ENCODE data around the gene GBA3. TPM values are rescaled to one million over a fixed set of nuclear protein-coding genes. Genes with fewer than 3 reads are reported as not detected.

GBA3 gene
- total RNA-seq, 1 experiment from 2014 or later = 0.09 TPM

GRCh38 chr4:22721204-22721603, 28.5 kb downstream of the GBA3 start:
- peaks cover 3% of the 10 kb centered on the region; the same call in 1 of the 2 replicates for H3K4me1 Mint-ChIP-seq
- ATAC-seq = no peak
- CTCF ChIA-PET = no interaction called here

GRCh38 chr4:22730021-22730420, 37.3 kb downstream of the GBA3 start:
- ChIA-PET CTCF (no interaction called here), POLR2A (no interaction called here)
- ATAC-seq = no peak
- TF ChIP-seq AFF4 (CRISPR knock-in tag; IDR thresholded peaks at IDR 0.05; ENCODE audit: borderline replicate concordance) = no peak
- no peak for TF ChIP-seq USF2 (CRISPR knock-in tag; IDR thresholded peaks at IDR 0.05)
- no peak for TF ChIP-seq HMGA2 (CRISPR knock-in tag; IDR thresholded peaks at IDR 0.05)
- no peak for TF ChIP-seq ZNF138 (CRISPR knock-in tag; conservative IDR thresholded peaks at IDR 0.05)
- TF ChIP-seq GABPB1 (CRISPR knock-in tag; IDR thresholded peaks at IDR 0.05) = no peak
- no peak for TF ChIP-seq CBFB (CRISPR knock-in tag; IDR thresholded peaks at IDR 0.05; ENCODE audit: low read depth)
- no peak for TF ChIP-seq ZNF219 (CRISPR knock-in tag; IDR thresholded peaks at IDR 0.05; ENCODE audit: borderline replicate concordance)
- no peak for TF ChIP-seq JUN (CRISPR knock-in tag; IDR thresholded peaks at IDR 0.05)
- TF ChIP-seq NFE2L1 (CRISPR knock-in tag; IDR thresholded peaks at IDR 0.05) = no peak
- no peak for TF ChIP-seq NFYB (CRISPR knock-in tag; conservative IDR thresholded peaks at IDR 0.05; ENCODE audit: low read depth)
- TF ChIP-seq ETV6 (CRISPR knock-in tag; IDR thresholded peaks at IDR 0.05) = no peak
- TF ChIP-seq MLX (CRISPR knock-in tag; IDR thresholded peaks at IDR 0.05) = no peak
- no peak for DNase-seq (ENCODE audit: low spot score)
- H3K4me1 Mint-ChIP-seq = peaks cover 11% of the 10 kb centered on the region
- no peaks in the 10 kb centered on the region for H3K27me3 Mint-ChIP-seq (ENCODE audit: low read depth)
- H3K9me3 Mint-ChIP-seq = peaks cover 6% of the 10 kb centered on the region
- H3K36me3 Mint-ChIP-seq = no peaks in the 10 kb centered on the region
- no peak overlapping the region for H3K4me3 Mint-ChIP-seq
- H3K27ac Mint-ChIP-seq = no peak overlapping the region

More at GRCh38 chr4:22721204-22721603, 28.5 kb downstream of the GBA3 start:
- Mint-ChIP-seq H3K9me3 (peaks cover 14% of the 10 kb centered on the region), H3K36me3 (no peaks in the 10 kb centered on the region), H3K4me3 (no peak overlapping the region), H3K27me3 (ENCODE audit: low read depth) (no peaks in the 10 kb centered on the region), H3K27ac (no peak overlapping the region)
- TF ChIP-seq MXD4 (CRISPR knock-in tag; IDR thresholded peaks at IDR 0.05; ENCODE audit: borderline replicate concordance) (no peak), HMGXB4 (CRISPR knock-in tag; IDR thresholded peaks at IDR 0.05) (no peak), JUN (CRISPR knock-in tag; IDR thresholded peaks at IDR 0.05) (no peak), ATF3 (CRISPR knock-in tag; conservative IDR thresholded peaks at IDR 0.05) (no peak), ZNF263 (CRISPR knock-in tag; IDR thresholded peaks at IDR 0.05; ENCODE audit: low read depth) (no peak), TP53 (CRISPR knock-in tag; IDR thresholded peaks at IDR 0.05) (no peak), NR3C1 (CRISPR knock-in tag; conservative IDR thresholded peaks at IDR 0.05; ENCODE audit: low read depth) (no peak), ZNF396 (CRISPR knock-in tag; IDR thresholded peaks at IDR 0.05; ENCODE audit: borderline replicate concordance) (no peak), E2F1 (CRISPR knock-in tag; IDR thresholded peaks at IDR 0.05) (no peak), IRF2 (CRISPR knock-in tag; IDR thresholded peaks at IDR 0.05; ENCODE audit: borderline replicate concordance, low read depth) (no peak), SP1 (CRISPR knock-in tag; conservative IDR thresholded peaks at IDR 0.05) (no peak), ZNF232 (CRISPR knock-in tag; IDR thresholded peaks at IDR 0.05) (no peak), MLX (CRISPR knock-in tag; IDR thresholded peaks at IDR 0.05) (no peak), ATF2 (CRISPR knock-in tag; IDR thresholded peaks at IDR 0.05; ENCODE audit: borderline replicate concordance, low read depth) (no peak)
- no peak for DNase-seq (ENCODE audit: low spot score)
- POLR2A ChIA-PET = no interaction called here

Data from WTC11 (cell line).